OCI-LY7 (cell line): ENCODE results near the gene HCFC1. TPM values are rescaled to one million over a fixed set of nuclear protein-coding genes. Genes with fewer than 3 reads are reported as not detected.

Experiments
- BruUV-seq: library from RNA; stranded (reverse); fragments of 400-500 nt; replicated peaks from 2 replicates; lab custom pipeline; 2021; lab: Mats Ljungman, UMichigan
- CTCF ChIA-PET: fragments of 300-600 bp; sonication (Branson Sonifier 250); formaldehyde crosslinking; loops from one replicate; lab custom pipeline; 2022; ENCODE audit warnings: antibody characterized with exemption; ENCODE audit not compliant: unreplicated experiment; lab: Charles Lee
- POLR2A ChIA-PET: fragments of 300-600 bp; sonication (Branson Sonifier 250); formaldehyde crosslinking; loops from one replicate; lab custom pipeline; 2022; ENCODE audit warnings: antibody characterized with exemption; lab: Charles Lee
- DNase-seq: peaks from one replicate; pipeline ENCODE4 v3.0.0-alpha.2; 2015; ENCODE audit warnings: low spot score
- H2AFZ ChIP-seq: fragments of 200-600 bp; sonication (generic), shearing (Covaris generic); 2 replicates; pipeline ENCODE4 v1.6.1; 2014; ENCODE audit warnings: mild to moderate bottlenecking, antibody characterized with exemption, low read length, moderate library complexity
- H3K27ac ChIP-seq: fragments of 200-600 bp; sonication (generic); 2 replicates; pipeline ENCODE4 v1.5.1; 2014; ENCODE audit warnings: mixed run types, low read depth, mild to moderate bottlenecking, moderate library complexity, low read length, inconsistent platforms; ENCODE audit not compliant: poor library complexity, severe bottlenecking
- H3K36me3 ChIP-seq: fragments of 200-600 bp; sonication (generic); 2 replicates; pipeline ENCODE4 v1.6.1; 2014; ENCODE audit warnings: mild to moderate bottlenecking, antibody characterized with exemption, low read length, moderate library complexity, mixed read lengths; ENCODE audit not compliant: insufficient read depth
- H3K4me1 ChIP-seq: fragments of 200-600 bp; sonication (generic); 2 replicates; pipeline ENCODE4 v1.5.1; 2014; ENCODE audit warnings: mild to moderate bottlenecking, low read length; ENCODE audit not compliant: insufficient read depth, poor library complexity, severe bottlenecking
- H3K4me2 ChIP-seq: fragments of 200-600 bp; sonication (generic); 2 replicates; pipeline ENCODE4 v1.6.1; 2014; ENCODE audit warnings: mild to moderate bottlenecking, low read length
- H3K4me3 ChIP-seq: fragments of 200-600 bp; sonication (generic); 2 replicates; pipeline ENCODE4 v1.5.1; 2014; ENCODE audit warnings: mild to moderate bottlenecking, low read depth, low read length; ENCODE audit not compliant: poor library complexity, severe bottlenecking
- H3K79me2 ChIP-seq: fragments of 200-600 bp; sonication (generic); 2 replicates; pipeline ENCODE4 v1.6.1; 2016; ENCODE audit warnings: low read depth, mild to moderate bottlenecking, low read length, moderate library complexity, mixed read lengths; ENCODE audit not compliant: insufficient read depth
- H3K9me2 ChIP-seq: fragments of 200-600 bp; sonication (generic); 2 replicates; pipeline ENCODE4 v1.6.1; 2016; ENCODE audit warnings: mild to moderate bottlenecking, low read length, mixed read lengths; ENCODE audit not compliant: insufficient read depth
- H3K9me3 ChIP-seq: fragments of 200-600 bp; sonication (generic); 2 replicates; pipeline ENCODE4 v1.6.1; 2014; ENCODE audit warnings: mild to moderate bottlenecking, mixed run types, low read length, mixed read lengths
- H4K20me1 ChIP-seq: fragments of 200-600 bp; sonication (generic); 2 replicates; pipeline ENCODE4 v1.6.1; 2014; ENCODE audit warnings: mild to moderate bottlenecking, antibody characterized with exemption, low read length, moderate library complexity, mixed read lengths; ENCODE audit not compliant: insufficient read depth
- CTCF ChIP-seq: fragments of 200-600 bp; sonication (generic); conservative IDR thresholded peaks from 2 replicates; pipeline ENCODE4 v1.5.1; 2014; ENCODE audit warnings: mild to moderate bottlenecking, antibody characterized with exemption, low read length, moderate library complexity, mixed read lengths
- EZH2phosphoT487 ChIP-seq: fragments of 200-600 bp; sonication (generic); IDR thresholded peaks from 2 replicates; pipeline ENCODE4 v1.6.1; 2018; ENCODE audit warnings: low read depth, borderline replicate concordance, mild to moderate bottlenecking, mixed run types, antibody characterized with exemption, low read length, moderate library complexity, mixed read lengths
- intact Hi-C: fragments of 100-400 bp; cut with micrococcal nuclease; formaldehyde crosslinking; loops from one replicate; pipeline ENCODE4 v1.10.0; 2022; ENCODE audit not compliant: unreplicated experiment
- total RNA-seq, 2 experiments: library from RNA; depleted of rRNA in 1 of 2; stranded (reverse); fragments of >200 nt in 1 of 2; shearing (Covaris generic) in 1 of 2; gene quantifications; 2 replicates each; pipeline ENCODE4 v1.2.3, GENCODE V29; 2014 to 2022

HCFC1 gene
- total RNA-seq, 2 experiments from 2014 or later: 64.2 to 134 TPM

GRCh38 chrX:153903991-153904957, 67.3 kb downstream of the HCFC1 start, which contains the start of gene AVPR2:
AVPR2 (plus strand) TSS chrX:153904673; CDS start chrX:153905146, 473 bp downstream.
- CTCF ChIA-PET: no interaction called here
- BruUV-seq: no TSS peak

GRCh38 chrX:153903238-153903980, 68.2 kb downstream of the HCFC1 start:
- CTCF ChIA-PET: no interaction called here
- intact Hi-C loops: no loop called here
- BruUV-seq: no TSS peak
- peak; percentile 35 for DNase-seq
- no peaks in the 10 kb centered on the region for H4K20me1 ChIP-seq
- POLR2A ChIA-PET: no interaction called here
- peak overlapping the region; percentile 42 for H3K4me2 ChIP-seq
- no peaks in the 10 kb centered on the region for H3K36me3 ChIP-seq
- no peaks in the 10 kb centered on the region for H3K9me3 ChIP-seq
- no peak overlapping the region; the same call in 1 of the 2 replicates for H2AFZ ChIP-seq
- H3K4me1 ChIP-seq: peaks cover 43% of the 10 kb centered on the region
- H3K4me3 ChIP-seq: no peak overlapping the region
- H3K9me2 ChIP-seq: no peaks in the 10 kb centered on the region
- no peak for TF ChIP-seq CTCF
- TF ChIP-seq EZH2phosphoT487: no peak
- H3K27ac ChIP-seq: peak overlapping the region; percentile 65
- no peaks in the 10 kb centered on the region for H3K79me2 ChIP-seq

More at GRCh38 chrX:153903991-153904957, 67.3 kb downstream of the HCFC1 start, which contains the start of gene AVPR2:
- no peaks in the 10 kb centered on the region for H3K36me3 ChIP-seq
- no peak within 1 kb of the TSS; the same call in 1 of the 2 replicates for H2AFZ ChIP-seq
- no peak for TF ChIP-seq CTCF
- TF ChIP-seq EZH2phosphoT487: no peak
- POLR2A ChIA-PET: no interaction called here
- H3K9me2 ChIP-seq: no peaks in the 10 kb centered on the region
- no peak within 1 kb of the TSS for H3K4me3 ChIP-seq
- peaks cover 43% of the 10 kb centered on the region for H3K4me1 ChIP-seq
- no peaks in the 10 kb centered on the region for H3K9me3 ChIP-seq
- intact Hi-C loops: no loop called here
- peak within 1 kb of the TSS; percentile 65 for H3K27ac ChIP-seq
- no peaks in the 10 kb centered on the region for H4K20me1 ChIP-seq
- peak; percentile 14 for DNase-seq
- peak within 1 kb of the TSS; percentile 42 for H3K4me2 ChIP-seq
- H3K79me2 ChIP-seq: no peaks in the 10 kb centered on the region
